RWPE2 (cell line): ENCODE measurements around the gene NMNAT2.

Source experiments
- ATAC-seq: fragments of 200-7000 bp; cut with Tn5 transposase; 3 replicates; pipeline ENCODE4 v1.9.1; 2021; ENCODE audit warnings: low read depth
- DNase-seq: peaks from one replicate; pipeline ENCODE4 v3.0.0-alpha.2; 2020; ENCODE audit warnings: low spot score
- H3K27ac ChIP-seq: fragments of 450-650 bp; 2 replicates; pipeline ENCODE4 v1.5.1; 2017; ENCODE audit warnings: mild to moderate bottlenecking; ENCODE audit not compliant: poor library complexity, severe bottlenecking
- H3K27me3 ChIP-seq: fragments of 250-450 bp; sonication (Bioruptor Pico); 2 replicates; pipeline ENCODE4 v1.5.1; 2021; ENCODE audit warnings: mild to moderate bottlenecking, moderate library complexity; ENCODE audit not compliant: insufficient read depth, poor library complexity, severe bottlenecking
- H3K36me3 ChIP-seq: fragments of 250-450 bp; sonication (Bioruptor Pico); 2 replicates; pipeline ENCODE4 v1.5.1; 2020; ENCODE audit warnings: low read depth, mild to moderate bottlenecking, moderate library complexity
- H3K4me1 ChIP-seq: fragments of 250-450 bp; sonication (Bioruptor Pico); 2 replicates; pipeline ENCODE4 v1.5.1; 2021; ENCODE audit warnings: mild to moderate bottlenecking, moderate library complexity; ENCODE audit not compliant: insufficient read depth, poor library complexity, severe bottlenecking
- H3K4me3 ChIP-seq: fragments of 250-450 bp; sonication (Bioruptor Pico); 2 replicates; pipeline ENCODE4 v1.5.1; 2021; ENCODE audit warnings: mild to moderate bottlenecking, moderate library complexity; ENCODE audit not compliant: severe bottlenecking
- H3K9me3 ChIP-seq: fragments of 250-450 bp; sonication (Bioruptor Pico); 2 replicates; pipeline ENCODE4 v1.5.1; 2021; ENCODE audit warnings: mild to moderate bottlenecking, moderate library complexity; ENCODE audit not compliant: severe bottlenecking
- TF ChIP-seq, protein P1 (sequence below): fragments of 450-650 bp; IDR thresholded peaks from one replicate; pipeline ENCODE4 v1.5.1; 2017; ENCODE audit warnings: mild to moderate bottlenecking, moderate library complexity; ENCODE audit not compliant: poor library complexity, severe bottlenecking

Gene NMNAT2

DNA sequence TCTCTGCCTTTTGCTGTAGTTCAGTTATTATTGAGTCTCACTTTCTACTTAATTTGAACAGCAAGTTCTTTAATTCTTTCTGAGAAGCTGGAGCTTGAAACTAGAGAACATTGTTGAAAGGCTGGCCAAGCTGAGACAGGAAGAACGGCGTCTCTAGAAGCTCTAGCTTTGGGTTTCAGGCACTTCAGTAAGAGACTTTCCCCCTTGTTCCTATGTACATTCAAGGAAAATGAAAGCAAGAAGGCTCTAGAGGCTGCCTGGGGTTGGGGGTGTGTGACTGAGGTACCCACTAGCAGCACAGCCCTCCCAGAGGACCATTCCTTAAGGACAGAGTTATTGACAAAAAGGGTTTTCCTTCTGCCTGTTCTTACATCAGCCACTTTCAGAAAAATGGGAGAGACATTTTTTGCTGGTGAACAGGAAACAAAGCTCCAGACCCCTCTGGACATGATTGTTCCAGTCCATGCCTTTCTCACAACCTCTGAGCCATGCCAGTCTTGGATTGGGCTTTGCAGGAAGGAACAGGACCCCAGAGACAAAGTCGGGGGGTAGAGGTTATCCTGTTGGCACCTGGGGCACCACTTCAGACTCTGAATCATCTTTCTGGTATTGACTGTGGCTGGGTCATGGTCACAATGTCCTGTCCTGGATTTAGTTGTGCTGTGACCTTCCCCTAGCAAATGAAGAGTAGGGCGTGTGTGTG lies 169.0 kb downstream of the NMNAT2 start:
- Histone ChIP-seq H3K27ac (peak overlapping the region; percentile 61), H3K27me3 (no peaks in the 10 kb centered on the region), H3K36me3 (peaks cover 9% of the 10 kb centered on the region), H3K9me3 (no peaks in the 10 kb centered on the region), H3K4me3 (no peak overlapping the region), H3K4me1 (peaks cover 17% of the 10 kb centered on the region)
- DNase-seq (no peak), ATAC-seq (no peak; the same call in 2 of the 3 replicates)
- TF ChIP-seq, protein P1, sequence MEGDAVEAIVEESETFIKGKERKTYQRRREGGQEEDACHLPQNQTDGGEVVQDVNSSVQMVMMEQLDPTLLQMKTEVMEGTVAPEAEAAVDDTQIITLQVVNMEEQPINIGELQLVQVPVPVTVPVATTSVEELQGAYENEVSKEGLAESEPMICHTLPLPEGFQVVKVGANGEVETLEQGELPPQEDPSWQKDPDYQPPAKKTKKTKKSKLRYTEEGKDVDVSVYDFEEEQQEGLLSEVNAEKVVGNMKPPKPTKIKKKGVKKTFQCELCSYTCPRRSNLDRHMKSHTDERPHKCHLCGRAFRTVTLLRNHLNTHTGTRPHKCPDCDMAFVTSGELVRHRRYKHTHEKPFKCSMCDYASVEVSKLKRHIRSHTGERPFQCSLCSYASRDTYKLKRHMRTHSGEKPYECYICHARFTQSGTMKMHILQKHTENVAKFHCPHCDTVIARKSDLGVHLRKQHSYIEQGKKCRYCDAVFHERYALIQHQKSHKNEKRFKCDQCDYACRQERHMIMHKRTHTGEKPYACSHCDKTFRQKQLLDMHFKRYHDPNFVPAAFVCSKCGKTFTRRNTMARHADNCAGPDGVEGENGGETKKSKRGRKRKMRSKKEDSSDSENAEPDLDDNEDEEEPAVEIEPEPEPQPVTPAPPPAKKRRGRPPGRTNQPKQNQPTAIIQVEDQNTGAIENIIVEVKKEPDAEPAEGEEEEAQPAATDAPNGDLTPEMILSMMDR: no peak

DNA sequence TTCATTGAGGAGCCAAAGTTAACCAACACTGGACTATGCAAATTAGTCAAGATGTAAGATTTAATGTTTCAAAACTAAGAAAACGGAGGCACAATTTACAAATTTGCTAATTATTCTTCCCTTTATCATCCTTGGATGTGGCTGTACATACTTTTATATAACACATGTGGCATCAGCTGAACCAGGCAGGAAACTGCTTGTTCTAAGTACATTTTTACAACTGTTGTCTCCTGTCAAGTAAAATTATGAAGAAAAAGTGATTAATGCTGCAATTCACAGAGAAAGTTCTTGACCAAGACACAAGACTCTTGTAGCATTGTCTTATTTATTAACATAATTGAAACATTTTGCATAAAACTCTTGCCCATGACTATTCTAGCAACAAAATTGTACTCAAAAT lies 170.2 kb downstream of the NMNAT2 start:
- H3K36me3 ChIP-seq: peaks cover 21% of the 10 kb centered on the region
- H3K9me3 ChIP-seq: no peaks in the 10 kb centered on the region
- TF ChIP-seq, protein P1: no peak
- DNase-seq: no peak
- H3K4me3 ChIP-seq: no peak overlapping the region
- H3K27ac ChIP-seq: peak overlapping the region; percentile 61
- no peaks in the 10 kb centered on the region for H3K27me3 ChIP-seq
- ATAC-seq: no peak
- peaks cover 17% of the 10 kb centered on the region for H3K4me1 ChIP-seq

DNA sequence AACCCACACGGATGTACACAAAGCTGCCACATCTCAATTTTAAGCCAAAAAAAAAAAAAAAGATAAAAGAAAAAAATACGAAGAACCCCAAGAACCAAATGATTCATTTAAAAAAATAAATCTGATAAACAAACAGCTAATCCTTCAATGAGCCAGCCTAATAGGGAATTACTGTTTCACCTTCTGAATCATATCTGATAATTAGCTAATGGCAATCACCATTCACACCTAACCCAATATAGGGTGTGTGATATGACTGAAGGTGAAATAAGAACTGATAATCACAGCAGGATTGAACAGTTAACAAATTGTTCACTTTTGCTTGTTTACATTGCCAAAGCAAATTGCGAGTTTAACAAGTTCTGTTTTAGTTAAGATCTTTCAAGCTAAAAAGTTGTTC lies 170.7 kb downstream of the NMNAT2 start:
- no peak for ATAC-seq
- peaks cover 17% of the 10 kb centered on the region for H3K4me1 ChIP-seq

DNA sequence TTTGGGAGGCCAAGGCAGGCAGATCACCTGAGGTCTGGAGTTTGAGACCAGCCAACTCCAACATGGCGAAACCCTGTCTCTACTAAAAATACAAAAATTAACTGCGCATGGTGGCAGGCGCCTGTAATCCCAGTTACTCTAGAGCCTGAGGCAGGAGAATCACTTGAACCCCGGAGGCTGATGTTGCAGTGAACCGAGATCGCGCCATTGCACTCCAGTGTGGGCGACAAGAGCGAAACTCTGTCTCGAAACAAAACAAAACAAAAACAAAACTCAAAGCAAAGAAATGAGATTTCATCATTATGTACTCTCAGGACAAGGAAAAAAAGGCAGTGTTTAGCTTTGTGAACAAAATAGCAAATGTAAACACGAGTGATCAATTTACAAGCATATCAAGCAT lies 171.1 kb downstream of the NMNAT2 start:
- ATAC-seq (no peak), DNase-seq (no peak)
- peaks cover 17% of the 10 kb centered on the region for H3K4me1 ChIP-seq
- peaks cover 30% of the 10 kb centered on the region for H3K36me3 ChIP-seq
- no peaks in the 10 kb centered on the region for H3K9me3 ChIP-seq
- H3K4me3 ChIP-seq: no peak overlapping the region
- no peaks in the 10 kb centered on the region for H3K27me3 ChIP-seq
- TF ChIP-seq, protein P1: no peak
- peak overlapping the region; percentile 61 for H3K27ac ChIP-seq

More for the DNA sequence above, 170.7 kb downstream of the NMNAT2 start:
- no peaks in the 10 kb centered on the region for H3K27me3 ChIP-seq
- H3K27ac ChIP-seq: peak overlapping the region; percentile 61
- peaks cover 26% of the 10 kb centered on the region for H3K36me3 ChIP-seq
- no peaks in the 10 kb centered on the region for H3K9me3 ChIP-seq
- no peak for DNase-seq
- TF ChIP-seq, protein P1: no peak
- no peak overlapping the region for H3K4me3 ChIP-seq

DNA sequence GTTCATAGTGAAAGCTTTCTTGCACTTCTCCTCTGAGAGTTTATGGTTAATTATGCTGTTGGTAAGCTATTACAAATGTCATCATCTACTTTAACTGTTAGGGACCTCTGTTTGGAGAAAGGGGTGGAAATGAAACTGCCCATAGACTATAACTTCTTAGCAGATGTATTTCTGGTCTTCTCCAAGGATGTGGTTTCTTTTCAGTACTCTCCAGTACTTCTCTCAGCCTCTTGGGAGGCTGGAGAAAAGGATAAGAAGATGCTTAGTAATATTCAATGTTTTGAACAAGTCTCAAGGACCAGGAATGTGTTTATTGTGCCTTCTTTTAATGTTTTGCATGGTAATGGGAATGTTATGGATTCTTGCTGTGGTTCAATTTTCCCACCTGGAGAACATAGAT lies 171.7 kb downstream of the NMNAT2 start:
- Histone ChIP-seq H3K9me3 (no peaks in the 10 kb centered on the region), H3K36me3 (peaks cover 36% of the 10 kb centered on the region), H3K27ac (peak overlapping the region; percentile 61), H3K27me3 (no peaks in the 10 kb centered on the region), H3K4me3 (no peak overlapping the region), H3K4me1 (peaks cover 17% of the 10 kb centered on the region)
- TF ChIP-seq, protein P1: no peak
- DNase-seq (no peak), ATAC-seq (no peak)
